OCI-LY3 (cell line): Measurements from ENCODE around the gene SLC35F3.

Experiments
- H2AFZ ChIP-seq: fragments of 200-600, 300-600 bp; shearing (Covaris generic); 2 replicates; pipeline ENCODE4 v1.6.0; 2014; ENCODE audit warnings: antibody characterized with exemption, low read depth, low read length
- H3K27ac ChIP-seq: fragments of 200-600, 300-600 bp; sonication (generic); 2 replicates; pipeline ENCODE4 v1.5.1; 2014; ENCODE audit warnings: mild to moderate bottlenecking, low read length, moderate library complexity, mixed read lengths
- H3K27me3 ChIP-seq: fragments of 200-600, 300-600 bp; sonication (generic); 2 replicates; pipeline ENCODE4 v1.6.1; 2014; ENCODE audit warnings: low read depth, low read length, mixed read lengths
- H3K36me3 ChIP-seq: fragments of 200-600, 300-600 bp; sonication (generic); replicated peaks from 2 replicates; pipeline ENCODE3; 2014; ENCODE audit warnings: low read depth, low read length, mixed read lengths
- H3K4me1 ChIP-seq: fragments of 300-600, 200-600 bp; sonication (generic); 2 replicates; pipeline ENCODE4 v1.6.1; 2014; ENCODE audit warnings: low read length, mixed read lengths
- H3K4me2 ChIP-seq: fragments of 200-600, 300-600 bp; sonication (generic); 2 replicates; pipeline ENCODE4 v1.6.1; 2014; ENCODE audit warnings: low read length, mixed read lengths
- H3K4me3 ChIP-seq: fragments of 300-600, 200-600 bp; sonication (generic); 2 replicates; pipeline ENCODE4 v1.5.1; 2014; ENCODE audit warnings: antibody characterized with exemption, mild to moderate bottlenecking, low read length, moderate library complexity
- H3K79me2 ChIP-seq: fragments of 300-600, 200-600 bp; shearing (Covaris generic); 2 replicates; pipeline ENCODE4 v1.6.1; 2014; ENCODE audit warnings: mild to moderate bottlenecking, low read length, mixed read lengths
- H3K9ac ChIP-seq: fragments of 300-600, 200-600 bp; shearing (Covaris generic); 2 replicates; pipeline ENCODE4 v1.6.0; 2014; ENCODE audit warnings: mild to moderate bottlenecking, low read length, moderate library complexity
- H3K9me3 ChIP-seq: fragments of 200-600, 300-600 bp; shearing (Covaris generic); 2 replicates; pipeline ENCODE4 v1.6.1; 2014; ENCODE audit warnings: low read length, mixed read lengths; ENCODE audit not compliant: insufficient read depth
- H4K20me1 ChIP-seq: fragments of 200-600, 300-600 bp; sonication (generic); 2 replicates; pipeline ENCODE4 v1.6.1; 2016; ENCODE audit warnings: low read length, mixed read lengths; ENCODE audit not compliant: insufficient read depth
- CTCF ChIP-seq: fragments of 200-600, 300-600 bp; sonication (generic); IDR thresholded peaks from 2 replicates; pipeline ENCODE4 v1.5.1; 2014; ENCODE audit warnings: antibody characterized with exemption, low read length, low read depth
- EZH2phosphoT487 ChIP-seq: fragments of 200-600 bp; shearing (Covaris generic); IDR thresholded peaks from 2 replicates; pipeline ENCODE4 v1.6.1; 2018; ENCODE audit warnings: antibody characterized with exemption, mixed run types, low read depth

SLC35F3 gene

GRCh38 chr1:234065794-234066447, 161.4 kb downstream of the SLC35F3 start:
- no peak overlapping the region for H3K9ac ChIP-seq
- no peak overlapping the region; the same call in 1 of the 2 replicates for H2AFZ ChIP-seq
- H3K4me3 ChIP-seq, result no peak overlapping the region
- H3K4me2 ChIP-seq, result peak overlapping the region; percentile 37
- H3K27ac ChIP-seq, result no peak overlapping the region
- no peaks in the 10 kb centered on the region for H3K79me2 ChIP-seq
- peaks cover 6% of the 10 kb centered on the region; the same call in 1 of the 2 replicates for H3K9me3 ChIP-seq
- H3K36me3 ChIP-seq, result no peaks in the 10 kb centered on the region
- 0 out of 2 replicates have a peak, but pooled peaks cover 5% of the 10 kb centered on the region for H3K27me3 ChIP-seq
- TF ChIP-seq CTCF, result peak; percentile 96
- TF ChIP-seq EZH2phosphoT487, result no peak
- no peaks in the 10 kb centered on the region for H3K4me1 ChIP-seq
- H4K20me1 ChIP-seq, result no peaks in the 10 kb centered on the region

- H2AFZ ChIP-seq, result no peak overlapping the region
- TF ChIP-seq EZH2phosphoT487 (no peak), CTCF (no peak)
- H3K9me3 ChIP-seq, result no peaks in the 10 kb centered on the region
- no peaks in the 10 kb centered on the region for H3K36me3 ChIP-seq
- H3K4me2 ChIP-seq, result no peak overlapping the region
- no peaks in the 10 kb centered on the region for H4K20me1 ChIP-seq
- no peaks in the 10 kb centered on the region for H3K79me2 ChIP-seq
- 0 out of 2 replicates have a peak, but pooled peaks cover 5% of the 10 kb centered on the region for H3K27me3 ChIP-seq
- H3K4me1 ChIP-seq, result no peaks in the 10 kb centered on the region
- no peak overlapping the region for H3K27ac ChIP-seq
- no peak overlapping the region for H3K4me3 ChIP-seq
- H3K9ac ChIP-seq, result no peak overlapping the region
Observed at GRCh38 chr1:234067581-234068337, 163.3 kb downstream of the SLC35F3 start.

GRCh38 chr1:234069760-234070159, 165.3 kb downstream of the SLC35F3 start:
- Histone ChIP-seq H3K27me3 (peaks cover 12% of the 10 kb centered on the region), H3K9me3 (no peaks in the 10 kb centered on the region), H3K4me3 (no peak overlapping the region), H3K36me3 (no peaks in the 10 kb centered on the region), H3K27ac (no peak overlapping the region), H4K20me1 (no peaks in the 10 kb centered on the region), H3K9ac (no peak overlapping the region), H3K4me1 (no peaks in the 10 kb centered on the region), H3K4me2 (no peak overlapping the region), H2AFZ (peak overlapping the region; percentile 47; the same call in 1 of the 2 replicates), H3K79me2 (no peaks in the 10 kb centered on the region)
- TF ChIP-seq EZH2phosphoT487 (no peak), CTCF (peak; percentile 66)

GRCh38 chr1:234072793-234073192, 168.3 kb downstream of the SLC35F3 start:
- Histone ChIP-seq H3K9me3 (no peaks in the 10 kb centered on the region), H4K20me1 (no peaks in the 10 kb centered on the region), H3K4me1 (no peaks in the 10 kb centered on the region), H3K4me2 (no peak overlapping the region), H3K36me3 (no peaks in the 10 kb centered on the region), H3K9ac (no peak overlapping the region), H3K79me2 (no peaks in the 10 kb centered on the region), H3K27ac (no peak overlapping the region), H3K4me3 (no peak overlapping the region), H3K27me3 (peaks cover 18% of the 10 kb centered on the region), H2AFZ (no peak overlapping the region)
- TF ChIP-seq EZH2phosphoT487, result no peak
